DOHH2 (cell line): ENCODE measurements around the gene DSCAML1.

Source experiments
- H3F3A ChIP-seq: fragments of 200-600 bp; sonication (generic), shearing (Covaris generic); 2 replicates; pipeline ENCODE4 v1.6.0; 2016; ENCODE audit warnings: antibody characterized with exemption, mild to moderate bottlenecking; ENCODE audit not compliant: control insufficient read depth, insufficient read depth
- H3K27ac ChIP-seq: fragments of 200-600 bp; sonication (generic); 2 replicates; pipeline ENCODE4 v1.5.1; 2014; ENCODE audit warnings: low read depth, mild to moderate bottlenecking, low read length, moderate library complexity
- H3K27me3 ChIP-seq: fragments of 200-600 bp; sonication (generic); 2 replicates; pipeline ENCODE4 v1.6.1; 2014; ENCODE audit warnings: mild to moderate bottlenecking, low read length, mixed read lengths; ENCODE audit not compliant: control insufficient read depth
- H3K36me3 ChIP-seq: fragments of 200-600 bp; sonication (generic); 2 replicates; pipeline ENCODE4 v1.6.1; 2014; ENCODE audit warnings: mild to moderate bottlenecking, low read length, moderate library complexity, mixed read lengths; ENCODE audit not compliant: control insufficient read depth
- H3K4me1 ChIP-seq: fragments of 200-600 bp; sonication (generic); 2 replicates; pipeline ENCODE4 v1.6.1; 2014; ENCODE audit warnings: mild to moderate bottlenecking, low read length, mixed read lengths; ENCODE audit not compliant: control insufficient read depth
- H3K4me2 ChIP-seq: fragments of 200-600 bp; sonication (generic); 2 replicates; pipeline ENCODE4 v1.6.0; 2014; ENCODE audit warnings: mild to moderate bottlenecking, low read length, moderate library complexity
- H3K4me3 ChIP-seq: fragments of 200-600 bp; sonication (generic); 2 replicates; pipeline ENCODE4 v1.5.1; 2014; ENCODE audit warnings: mild to moderate bottlenecking, low read length, mixed read lengths
- H3K79me2 ChIP-seq: fragments of 200-600 bp; sonication (generic); 2 replicates; pipeline ENCODE4 v1.6.1; 2014; ENCODE audit warnings: mild to moderate bottlenecking, low read length, mixed read lengths; ENCODE audit not compliant: control insufficient read depth
- H3K9me2 ChIP-seq: fragments of 200-600 bp; sonication (generic); replicated peaks from 2 replicates; pipeline ENCODE4 v1.6.1; 2014; ENCODE audit warnings: mild to moderate bottlenecking, low read length, mixed read lengths; ENCODE audit not compliant: control insufficient read depth
- H3K9me3 ChIP-seq: fragments of 200-600 bp; sonication (generic); 2 replicates; pipeline ENCODE4 v1.6.1; 2014; ENCODE audit warnings: antibody characterized with exemption, low read length, mixed read lengths; ENCODE audit not compliant: control insufficient read depth, insufficient read depth
- H4K20me1 ChIP-seq: fragments of 200-600 bp; sonication (generic); 2 replicates; pipeline ENCODE4 v1.6.0; 2014; ENCODE audit warnings: low read depth, mild to moderate bottlenecking, antibody characterized with exemption, low read length, moderate library complexity; ENCODE audit not compliant: control insufficient read depth, insufficient read depth
- EZH2phosphoT487 ChIP-seq: fragments of 200-600 bp; sonication (generic); IDR thresholded peaks from 2 replicates; pipeline ENCODE4 v1.6.1; 2017; ENCODE audit warnings: borderline replicate concordance, mild to moderate bottlenecking, antibody characterized with exemption, low read length, moderate library complexity, mixed read lengths
- TF ChIP-seq, protein P1 (sequence below): fragments of 200-600 bp; sonication (generic); IDR thresholded peaks from one replicate; pipeline ENCODE4 v1.5.1; 2014; ENCODE audit warnings: antibody characterized with exemption, mild to moderate bottlenecking, low read depth, low read length; ENCODE audit not compliant: poor library complexity, severe bottlenecking

Gene DSCAML1

DNA sequence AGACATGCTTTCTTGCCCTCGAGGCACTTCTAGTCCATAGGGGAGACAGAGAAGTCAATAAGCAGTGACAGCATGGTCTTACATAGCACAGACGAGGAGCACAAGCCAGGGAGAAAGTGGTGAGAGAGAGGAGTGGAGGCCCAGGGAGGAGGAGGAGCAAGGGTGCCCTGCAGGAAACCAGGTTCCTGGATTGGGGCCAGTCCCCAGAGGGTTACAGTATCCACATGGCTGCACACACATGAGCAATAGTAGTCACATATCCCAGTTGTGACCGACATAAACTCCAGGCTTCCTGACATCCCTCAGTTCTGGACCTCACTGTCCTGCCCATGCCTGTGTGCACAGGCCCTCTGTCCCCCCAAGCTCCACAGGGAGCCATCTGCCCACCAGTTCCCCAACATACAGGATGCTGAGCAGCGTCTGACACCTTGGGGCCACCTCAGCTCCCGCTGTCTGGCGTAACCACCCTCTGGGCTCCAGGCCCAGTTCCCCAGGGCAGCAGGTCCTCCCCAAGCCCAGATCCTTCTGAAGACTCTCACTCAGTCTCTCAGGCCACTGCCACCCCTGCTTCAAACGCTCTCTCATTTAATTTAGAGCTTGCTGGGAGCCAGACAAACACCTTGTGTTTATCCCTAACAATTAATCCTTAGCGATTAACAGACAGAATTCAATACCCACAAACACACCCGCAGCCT is 53.7 kb downstream of the DSCAML1 start:
- Histone ChIP-seq H3F3A (no peaks in the 10 kb centered on the region), H3K4me2 (no peak overlapping the region), H3K9me2 (no peaks in the 10 kb centered on the region), H3K4me1 (no peaks in the 10 kb centered on the region), H3K27ac (no peak overlapping the region), H3K27me3 (peaks cover 5% of the 10 kb centered on the region; the same call in 1 of the 2 replicates), H3K9me3 (no peaks in the 10 kb centered on the region), H3K79me2 (no peaks in the 10 kb centered on the region), H4K20me1 (no peaks in the 10 kb centered on the region), H3K36me3 (no peaks in the 10 kb centered on the region), H3K4me3 (no peak overlapping the region)
- TF ChIP-seq, protein P1, sequence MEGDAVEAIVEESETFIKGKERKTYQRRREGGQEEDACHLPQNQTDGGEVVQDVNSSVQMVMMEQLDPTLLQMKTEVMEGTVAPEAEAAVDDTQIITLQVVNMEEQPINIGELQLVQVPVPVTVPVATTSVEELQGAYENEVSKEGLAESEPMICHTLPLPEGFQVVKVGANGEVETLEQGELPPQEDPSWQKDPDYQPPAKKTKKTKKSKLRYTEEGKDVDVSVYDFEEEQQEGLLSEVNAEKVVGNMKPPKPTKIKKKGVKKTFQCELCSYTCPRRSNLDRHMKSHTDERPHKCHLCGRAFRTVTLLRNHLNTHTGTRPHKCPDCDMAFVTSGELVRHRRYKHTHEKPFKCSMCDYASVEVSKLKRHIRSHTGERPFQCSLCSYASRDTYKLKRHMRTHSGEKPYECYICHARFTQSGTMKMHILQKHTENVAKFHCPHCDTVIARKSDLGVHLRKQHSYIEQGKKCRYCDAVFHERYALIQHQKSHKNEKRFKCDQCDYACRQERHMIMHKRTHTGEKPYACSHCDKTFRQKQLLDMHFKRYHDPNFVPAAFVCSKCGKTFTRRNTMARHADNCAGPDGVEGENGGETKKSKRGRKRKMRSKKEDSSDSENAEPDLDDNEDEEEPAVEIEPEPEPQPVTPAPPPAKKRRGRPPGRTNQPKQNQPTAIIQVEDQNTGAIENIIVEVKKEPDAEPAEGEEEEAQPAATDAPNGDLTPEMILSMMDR, result no peak

DNA sequence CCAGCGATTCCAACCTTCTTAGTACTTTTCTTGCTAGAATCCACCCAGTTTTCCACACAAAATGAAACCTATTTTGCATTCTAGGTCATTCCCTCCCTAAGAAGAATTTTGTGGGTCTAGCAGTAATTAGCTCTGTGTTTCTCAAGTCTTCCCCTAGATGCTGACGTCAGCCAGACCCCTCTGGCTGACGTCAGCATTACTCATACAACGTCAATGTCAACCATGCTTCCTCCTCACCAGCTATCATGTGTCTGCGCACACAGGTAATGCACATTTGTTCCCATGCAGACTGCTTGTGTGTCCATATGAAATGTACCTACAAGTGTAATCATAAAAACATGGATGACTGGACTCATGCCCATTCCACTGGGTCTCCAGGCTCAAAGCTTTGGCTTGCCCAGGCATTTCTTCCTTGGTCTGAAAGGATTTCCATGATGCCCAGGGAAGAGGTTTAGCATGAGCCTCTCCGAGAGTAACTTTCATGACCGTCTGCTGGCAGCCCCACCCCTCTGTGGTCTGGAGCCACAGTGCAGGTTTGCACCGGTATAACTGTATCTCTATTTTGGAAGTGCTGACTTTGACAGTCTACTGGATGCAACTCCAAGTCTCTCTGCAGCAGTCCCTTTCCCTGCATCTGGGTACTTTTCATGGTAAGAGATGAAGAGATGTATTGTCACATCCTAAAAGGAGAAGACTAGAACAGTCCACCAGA is 58.6 kb downstream of the DSCAML1 start:
- peaks cover 6% of the 10 kb centered on the region; the same call in 1 of the 2 replicates for H3K27me3 ChIP-seq
- no peaks in the 10 kb centered on the region for H4K20me1 ChIP-seq
- H3K9me2 ChIP-seq, result no peaks in the 10 kb centered on the region
- no peaks in the 10 kb centered on the region for H3K36me3 ChIP-seq
- H3K27ac ChIP-seq, result no peak overlapping the region
- no peak overlapping the region for H3K4me3 ChIP-seq
- TF ChIP-seq, protein P1, result no peak
- no peak for TF ChIP-seq EZH2phosphoT487
- H3K9me3 ChIP-seq, result no peaks in the 10 kb centered on the region
- no peaks in the 10 kb centered on the region for H3K79me2 ChIP-seq
- no peaks in the 10 kb centered on the region for H3F3A ChIP-seq
- no peak overlapping the region for H3K4me2 ChIP-seq
- no peaks in the 10 kb centered on the region for H3K4me1 ChIP-seq

DNA sequence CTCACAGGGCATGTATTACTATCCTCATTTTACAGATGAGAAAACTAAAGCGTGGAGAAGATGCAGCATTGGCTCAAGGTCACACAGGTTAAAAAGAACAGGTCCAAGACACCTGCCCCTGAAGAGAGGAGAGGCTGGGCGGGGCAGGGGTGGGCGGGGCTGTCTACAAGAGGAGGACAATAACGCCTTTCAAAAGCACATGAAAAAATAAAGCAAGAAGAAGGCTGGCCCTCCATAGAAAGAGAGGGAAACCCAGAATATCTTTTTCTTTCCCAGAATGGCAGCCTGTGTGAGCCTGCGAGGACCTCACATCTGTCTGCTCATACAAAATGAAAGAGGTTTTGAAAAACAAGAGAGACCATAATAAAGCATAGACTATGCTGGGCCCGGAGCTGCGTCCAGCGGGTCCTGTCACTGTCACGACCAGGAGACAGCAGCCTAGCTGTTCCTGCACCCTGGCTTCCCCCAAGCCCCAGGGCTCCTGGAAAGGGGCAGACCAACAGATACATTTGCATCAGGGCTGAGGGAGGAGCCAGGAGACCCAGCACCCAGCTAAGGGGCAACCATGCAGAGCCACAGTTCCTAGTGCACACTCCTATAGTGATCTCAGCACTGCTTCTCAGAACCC is 61.6 kb downstream of the DSCAML1 start:
- peaks cover 3% of the 10 kb centered on the region; the same call in 1 of the 2 replicates for H3K27me3 ChIP-seq
- H3K4me3 ChIP-seq, result no peak overlapping the region
- H3K4me1 ChIP-seq, result no peaks in the 10 kb centered on the region
- no peak overlapping the region for H3K4me2 ChIP-seq
- H3K79me2 ChIP-seq, result no peaks in the 10 kb centered on the region
- no peaks in the 10 kb centered on the region for H3F3A ChIP-seq
- TF ChIP-seq, protein P1, result no peak
- no peak for TF ChIP-seq EZH2phosphoT487
- H3K9me3 ChIP-seq, result no peaks in the 10 kb centered on the region
- H3K9me2 ChIP-seq, result no peaks in the 10 kb centered on the region
- H3K36me3 ChIP-seq, result no peaks in the 10 kb centered on the region
- H4K20me1 ChIP-seq, result no peaks in the 10 kb centered on the region
- H3K27ac ChIP-seq, result no peak overlapping the region
